Upper lobe of right lung (tissue), 1 donor: ENCODE measurements around the gene ZNF689. TPM values are rescaled to one million over a fixed set of nuclear protein-coding genes. Genes with fewer than 3 reads are reported as not detected.

Source experiments
- ATAC-seq: fragments of 200-7000 bp; cut with Tn5 transposase; one replicate; pipeline ENCODE4 v1.9.1; 2020; ENCODE audit warnings: mild to moderate bottlenecking, moderate library complexity
- DNase-seq: peaks from one replicate; pipeline ENCODE4 v3.0.0-alpha.2; 2020
- H3K27ac ChIP-seq: fragments of 200-600 bp; one replicate; pipeline ENCODE4 v1.8.0; 2022
- H3K27me3 ChIP-seq: fragments of 200-600 bp; one replicate; pipeline ENCODE4 v1.8.0; 2022; ENCODE audit warnings: mild to moderate bottlenecking
- H3K36me3 ChIP-seq: fragments of 200-600 bp; one replicate; pipeline ENCODE4 v1.8.0; 2022
- H3K4me1 ChIP-seq: fragments of 200-600 bp; one replicate; pipeline ENCODE4 v1.8.0; 2022
- H3K4me3 ChIP-seq: fragments of 200-600 bp; one replicate; pipeline ENCODE4 v1.8.0; 2022; ENCODE audit warnings: mild to moderate bottlenecking
- H3K9me3 ChIP-seq: fragments of 200-600 bp; one replicate; pipeline ENCODE4 v1.8.0; 2022
- intact Hi-C: fragments of 100-400 bp; cut with DNase I; formaldehyde crosslinking; loops from one replicate; pipeline ENCODE4 v1.11.0; 2022
- total RNA-seq: library from RNA; stranded (reverse); fragmentation: NEBNext Ultra II Directional; extraction: Animal tissue kit (Norgen Biotek cat#: 25700); gene quantifications from one replicate; pipeline ENCODE4 v1.2.1, GENCODE V29; 2021
- TF ChIP-seq, protein P1 (sequence below): fragments of 200-600 bp; IDR thresholded peaks from one replicate; pipeline ENCODE4 v1.8.0; 2022; ENCODE audit warnings: antibody characterized with exemption
- donor health status: DM: no; HTN: yes; CAD: no; lungs with severe emphysema.

The ZNF689 gene
- total RNA-seq, 1 donor from 2014 or later: 7.2 TPM

DNA sequence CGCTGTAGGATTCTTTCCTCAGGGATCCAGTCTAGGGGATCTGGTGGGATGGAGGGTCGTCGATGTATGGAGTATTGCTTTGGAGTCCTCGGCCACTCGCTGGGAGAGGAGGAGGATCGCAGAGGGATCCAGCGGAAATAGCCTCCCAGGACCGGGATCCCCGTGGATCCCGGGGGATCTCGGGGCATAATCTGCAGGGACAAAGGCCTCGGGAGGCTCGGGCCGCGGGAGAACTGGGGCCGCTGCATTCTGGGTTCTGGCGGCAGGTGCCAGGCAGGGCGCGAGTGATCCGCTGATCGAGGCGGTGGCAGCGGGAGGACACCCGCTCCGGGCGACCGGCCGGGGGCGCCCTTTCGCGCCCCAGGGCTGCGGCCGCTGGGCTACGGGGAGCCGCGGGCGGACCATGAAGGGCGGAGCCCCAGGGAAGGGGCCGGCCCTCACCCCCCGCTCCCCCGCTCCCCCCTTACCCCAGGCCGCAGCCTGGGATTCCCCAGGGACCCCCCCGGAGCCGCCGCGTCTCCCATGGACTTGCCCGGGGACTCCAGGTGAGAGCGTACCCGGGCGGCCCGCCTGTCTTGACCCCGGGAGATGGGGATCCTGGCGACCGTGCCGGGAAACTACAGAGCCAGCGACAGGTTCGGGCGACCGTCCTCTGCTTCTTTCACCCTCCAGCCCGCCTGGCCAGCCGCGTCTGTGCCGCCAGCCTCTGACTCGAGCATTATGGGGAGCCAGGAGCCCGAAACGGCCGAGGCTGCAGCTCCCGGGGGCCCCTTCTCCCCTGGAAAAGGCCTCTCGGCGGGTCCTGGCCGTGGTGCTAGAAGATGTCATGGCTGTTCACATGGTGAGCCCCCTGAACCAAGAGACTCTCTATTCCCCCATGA is 41.2 kb upstream of the ZNF689 start:
- Histone ChIP-seq H3K4me1 (peaks cover 13% of the 10 kb centered on the region), H3K27ac (peak overlapping the region; percentile 95), H3K4me3 (peak overlapping the region; percentile 97), H3K36me3 (peaks cover 43% of the 10 kb centered on the region), H3K9me3 (no peaks in the 10 kb centered on the region), H3K27me3 (no peaks in the 10 kb centered on the region)
- intact Hi-C loops: no loop called here
- ATAC-seq: peak; percentile 82
- DNase-seq: peak; percentile 89
- TF ChIP-seq, protein P1, sequence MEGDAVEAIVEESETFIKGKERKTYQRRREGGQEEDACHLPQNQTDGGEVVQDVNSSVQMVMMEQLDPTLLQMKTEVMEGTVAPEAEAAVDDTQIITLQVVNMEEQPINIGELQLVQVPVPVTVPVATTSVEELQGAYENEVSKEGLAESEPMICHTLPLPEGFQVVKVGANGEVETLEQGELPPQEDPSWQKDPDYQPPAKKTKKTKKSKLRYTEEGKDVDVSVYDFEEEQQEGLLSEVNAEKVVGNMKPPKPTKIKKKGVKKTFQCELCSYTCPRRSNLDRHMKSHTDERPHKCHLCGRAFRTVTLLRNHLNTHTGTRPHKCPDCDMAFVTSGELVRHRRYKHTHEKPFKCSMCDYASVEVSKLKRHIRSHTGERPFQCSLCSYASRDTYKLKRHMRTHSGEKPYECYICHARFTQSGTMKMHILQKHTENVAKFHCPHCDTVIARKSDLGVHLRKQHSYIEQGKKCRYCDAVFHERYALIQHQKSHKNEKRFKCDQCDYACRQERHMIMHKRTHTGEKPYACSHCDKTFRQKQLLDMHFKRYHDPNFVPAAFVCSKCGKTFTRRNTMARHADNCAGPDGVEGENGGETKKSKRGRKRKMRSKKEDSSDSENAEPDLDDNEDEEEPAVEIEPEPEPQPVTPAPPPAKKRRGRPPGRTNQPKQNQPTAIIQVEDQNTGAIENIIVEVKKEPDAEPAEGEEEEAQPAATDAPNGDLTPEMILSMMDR: peak; percentile 68

DNA sequence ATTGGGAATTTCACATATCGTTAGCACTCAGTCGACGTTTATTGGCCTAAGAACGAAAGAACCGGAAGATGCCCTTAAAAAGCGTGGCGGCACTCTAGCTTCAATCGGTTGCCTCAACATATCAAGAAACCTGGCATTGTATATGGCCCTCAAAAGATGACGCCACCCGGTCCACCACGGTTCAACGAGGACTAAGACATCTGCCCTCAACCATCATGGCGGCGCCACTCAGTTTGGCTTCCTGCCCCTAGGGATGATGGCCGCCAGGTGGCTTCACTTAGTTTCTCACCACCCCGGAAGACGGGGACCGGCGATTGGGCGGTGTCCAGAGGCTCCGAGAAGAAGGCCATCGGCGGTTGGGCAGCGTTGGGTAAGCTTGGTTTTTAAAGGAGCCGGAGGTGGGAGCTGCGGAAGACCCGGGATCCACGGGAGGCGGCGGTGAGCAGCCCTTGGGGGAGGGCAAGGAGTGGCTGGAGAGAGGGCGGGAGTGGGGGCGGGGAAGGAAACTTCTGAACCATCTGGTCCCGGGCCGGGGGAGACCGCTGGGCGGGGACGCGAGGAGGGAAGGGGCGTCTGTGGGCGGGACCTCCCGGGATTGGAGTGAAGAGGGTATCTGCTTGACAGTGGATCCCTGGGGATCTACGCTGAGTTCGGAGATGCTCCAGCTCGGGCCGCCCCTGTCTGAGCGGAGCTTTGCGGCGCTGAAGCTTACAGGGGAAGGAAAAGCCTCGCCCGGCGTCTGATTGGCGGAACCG is 40.4 kb upstream of the ZNF689 start, which contains the start of gene PRR14:
PRR14 (plus strand) TSS at position 592 of the 755 bp plus-strand sequence. CDS start 686 bp downstream, outside the sequence.
- peak; percentile 92 for ATAC-seq
- H3K4me3 ChIP-seq: peak within 1 kb of the TSS; percentile 97
- TF ChIP-seq, protein P1: peak; percentile 41
- no peaks in the 10 kb centered on the region for H3K27me3 ChIP-seq
- DNase-seq: peak; percentile 100
- peak within 1 kb of the TSS; percentile 95 for H3K27ac ChIP-seq
- H3K9me3 ChIP-seq: no peaks in the 10 kb centered on the region
- peaks cover 13% of the 10 kb centered on the region for H3K4me1 ChIP-seq
- intact Hi-C loops: no loop called here
- H3K36me3 ChIP-seq: peaks cover 35% of the 10 kb centered on the region

DNA sequence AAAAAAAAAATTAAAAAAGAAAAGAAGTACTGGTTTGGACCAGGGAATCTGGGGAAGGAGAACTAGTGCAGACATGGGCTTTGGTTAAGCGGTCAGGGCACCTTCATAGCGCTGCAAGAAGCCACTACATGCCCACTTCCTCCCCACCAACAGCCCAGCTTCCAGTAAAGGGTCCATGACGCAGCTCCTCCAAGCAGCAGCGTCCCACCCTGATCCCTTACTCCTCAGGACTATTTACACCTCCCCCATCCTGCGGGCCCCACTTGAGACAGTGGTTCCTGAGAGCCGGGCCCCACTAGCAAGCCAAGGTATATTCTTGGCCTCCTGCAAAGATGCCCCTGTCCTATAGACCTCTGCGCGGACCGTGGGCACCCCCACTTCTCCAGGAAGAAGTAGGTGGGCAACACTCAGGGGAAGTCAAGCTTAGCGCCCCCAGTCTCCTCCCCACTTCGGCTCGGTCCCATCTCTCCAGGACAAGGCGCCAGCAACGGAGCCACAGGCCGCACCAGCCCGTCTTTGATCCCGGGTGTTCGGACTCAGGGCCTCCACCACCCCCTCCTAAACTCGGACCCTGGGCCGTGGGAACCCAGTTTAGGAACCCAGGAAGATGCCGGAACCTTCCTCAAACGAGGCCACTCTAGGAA is 39.7 kb upstream of the ZNF689 start:
- Histone ChIP-seq H3K4me3 (peak overlapping the region; percentile 97), H3K36me3 (peaks cover 28% of the 10 kb centered on the region), H3K9me3 (no peaks in the 10 kb centered on the region), H3K27ac (peak overlapping the region; percentile 95), H3K27me3 (no peaks in the 10 kb centered on the region), H3K4me1 (peaks cover 13% of the 10 kb centered on the region)
- intact Hi-C loops: no loop called here
- DNase-seq (peak; percentile 81), ATAC-seq (no peak)
- TF ChIP-seq, protein P1: no peak

GRCh38 chr16:30647274-30647571 is 37.0 kb upstream of the ZNF689 start:
- no peak for ATAC-seq
- Histone ChIP-seq H3K4me1 (peaks cover 10% of the 10 kb centered on the region), H3K27ac (no peak overlapping the region), H3K9me3 (no peaks in the 10 kb centered on the region), H3K36me3 (peaks cover 2% of the 10 kb centered on the region), H3K4me3 (no peak overlapping the region), H3K27me3 (no peaks in the 10 kb centered on the region)
- no peak for DNase-seq
- intact Hi-C loops: no loop called here
- TF ChIP-seq, protein P1: no peak

DNA sequence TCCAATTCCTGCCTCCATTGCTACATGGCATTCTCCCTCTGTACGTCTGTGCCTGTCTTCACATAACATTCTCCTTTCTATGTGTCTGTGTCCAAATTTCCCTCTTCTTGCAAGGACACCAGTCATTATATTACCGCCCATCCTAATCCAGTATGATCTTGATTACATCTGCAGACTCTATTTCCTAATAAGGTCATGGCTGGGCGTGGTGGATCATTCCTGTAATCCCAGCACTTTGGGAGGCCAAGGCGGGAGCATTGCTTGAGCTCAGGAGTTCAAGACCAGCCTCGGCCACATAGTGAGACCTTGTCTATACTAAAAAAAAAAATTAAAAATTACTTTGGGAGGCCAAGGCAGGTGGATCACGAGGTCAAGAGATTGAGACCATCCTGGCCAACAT is 35.5 kb upstream of the ZNF689 start:
- no peak overlapping the region for H3K4me3 ChIP-seq
- intact Hi-C loops: no loop called here
- H3K36me3 ChIP-seq: no peaks in the 10 kb centered on the region
- H3K4me1 ChIP-seq: peaks cover 4% of the 10 kb centered on the region
- H3K9me3 ChIP-seq: no peaks in the 10 kb centered on the region
- DNase-seq (no peak), ATAC-seq (no peak)
- TF ChIP-seq, protein P1: no peak
- no peak overlapping the region for H3K27ac ChIP-seq
- H3K27me3 ChIP-seq: no peaks in the 10 kb centered on the region
